ENCODE measurements around the gene TFPT.

DNA sequence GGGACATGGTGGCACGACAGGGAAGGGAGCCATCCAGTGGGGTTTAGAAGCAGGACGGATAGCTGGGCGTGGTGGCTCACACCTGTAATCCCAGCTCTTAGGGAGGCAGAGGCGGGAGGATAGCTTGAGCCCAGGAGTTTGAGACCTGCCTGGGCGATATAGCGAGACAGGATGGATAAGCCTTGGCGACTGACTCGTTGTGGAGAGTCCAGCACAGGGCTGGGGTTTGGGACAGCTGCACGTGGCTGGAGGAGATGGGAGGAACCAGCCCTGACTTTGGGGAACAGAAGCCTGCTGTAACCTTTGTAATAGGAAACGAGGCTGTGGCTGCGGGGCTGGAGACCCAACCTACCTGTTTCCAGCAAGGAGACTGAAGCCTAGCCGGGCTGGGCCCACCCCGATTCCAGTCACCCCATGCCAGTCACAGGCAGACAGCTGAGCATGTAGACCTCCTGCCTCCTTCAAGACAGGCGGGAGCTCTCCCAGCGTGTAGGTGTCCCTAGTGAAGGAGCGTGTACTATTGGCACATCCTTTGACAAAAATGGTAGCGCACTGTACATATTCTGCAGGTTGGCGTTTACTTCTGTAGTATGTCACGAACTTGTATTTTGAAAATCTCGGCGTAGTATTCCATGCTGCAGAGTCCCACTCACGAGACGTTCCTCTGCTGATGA, 36.0 kb upstream of the TFPT start:
- TF ChIP-seq CTCF (conservative IDR thresholded peaks at IDR 0.05) (no peak), EZH2 (IDR thresholded peaks at IDR 0.05; ENCODE audit: low read depth) (no peak)

Data from PC-9 (cell line).